Upper lobe of left lung (tissue), 4 donors: ENCODE results near the gene VAV3.

Experiments
- CTCF ChIP-seq, 6 experiments: fragments of 450-650 bp in 4 of 6; fragments of 200-600 bp in 2 of 6; sonication (generic) in 2 of 6; IDR thresholded peaks; one replicate each; pipeline ENCODE4 v1.5.1; 2016 to 2019; ENCODE audit warnings: antibody characterized with exemption in 6 of 6
- EP300 ChIP-seq, 4 donors: sonication (generic); formaldehyde crosslinking; IDR thresholded peaks; one replicate each; pipeline ENCODE4 v1.5.1; 2017; ENCODE audit warnings: antibody characterized with exemption in 4 of 4, control low read depth in 2 of 4
- POLR2A ChIP-seq, 4 donors: fragments of 450-650 bp; IDR thresholded peaks; one replicate each; pipeline ENCODE4 v1.5.1; 2016 to 2017; ENCODE audit warnings: antibody characterized with exemption in 4 of 4, mild to moderate bottlenecking in 2 of 4

GRCh38 chr1:107879346-107879745, 85.6 kb downstream of the VAV3 start:
- TF ChIP-seq CTCF (IDR thresholded peaks at IDR 0.05), result no peak
- no peak for TF ChIP-seq EP300 (IDR thresholded peaks at IDR 0.05)
- no peak for TF ChIP-seq POLR2A (IDR thresholded peaks at IDR 0.05)
